CD14-positive monocyte (primary cell): ENCODE measurements around the gene SEMA3C. TPM values are rescaled to one million over a fixed set of nuclear protein-coding genes. Genes with fewer than 3 reads are reported as not detected.

ENCODE experiments used
- DNase-seq, 3 donors: peaks; one replicate each; pipeline ENCODE4 v3.0.0-alpha.2; 2011 to 2022
- H2AFZ ChIP-seq: 2 replicates; pipeline ENCODE4 v1.6.0; 2012; ENCODE audit warnings: mild to moderate bottlenecking, low read depth, low read length, inconsistent platforms; ENCODE audit not compliant: insufficient read depth, poor library complexity, severe bottlenecking
- H3K27ac ChIP-seq, 2 donors: 1 replicate in 1 of 2; 2 replicates in 1 of 2; pipeline ENCODE4 v1.5.1; 2012 to 2013; ENCODE audit warnings: low read length in 2 of 2, control low read depth in 1 of 2, inconsistent platforms in 1 of 2, low read depth in 1 of 2, mild to moderate bottlenecking in 1 of 2
- H3K27me3 ChIP-seq, 2 donors: one replicate each; pipeline versions ENCODE4 v1.6.0 to v1.6.1; 2011 to 2013; ENCODE audit warnings: low read length in 2 of 2; ENCODE audit not compliant: control insufficient read depth in 2 of 2, insufficient read depth in 2 of 2
- H3K36me3 ChIP-seq, 2 donors: replicated peaks in 1 of 2; 1 replicate in 1 of 2; 2 replicates in 1 of 2; pipeline versions ENCODE4 v1.5.1 to v1.6.1; 2012 to 2013; ENCODE audit warnings: low read length in 2 of 2, control low read depth in 1 of 2, inconsistent platforms in 1 of 2, mild to moderate bottlenecking in 1 of 2; ENCODE audit not compliant: insufficient read depth in 2 of 2, control insufficient read depth in 1 of 2
- H3K4me1 ChIP-seq, 2 donors: 1 replicate in 1 of 2; 2 replicates in 1 of 2; pipeline versions ENCODE4 v1.5.1 to v1.6.1; 2012 to 2013; ENCODE audit warnings: low read length in 2 of 2, control low read depth in 1 of 2, inconsistent platforms in 1 of 2, mild to moderate bottlenecking in 1 of 2, moderate library complexity in 1 of 2; ENCODE audit not compliant: insufficient read depth in 2 of 2, control insufficient read depth in 1 of 2
- H3K4me2 ChIP-seq: replicated peaks from 2 replicates; pipeline ENCODE3; 2012; ENCODE audit warnings: low read length, moderate library complexity, mild to moderate bottlenecking; ENCODE audit not compliant: poor library complexity, severe bottlenecking; ENCODE audit errors: extremely low read depth
- H3K4me3 ChIP-seq, 3 experiments: fragments of 200-600 bp in 1 of 3; sonication (generic) in 1 of 3; replicated peaks in 1 of 3; 1 replicate in 2 of 3; 2 replicates in 1 of 3; pipeline ENCODE4 v1.5.1; 2011 to 2013; ENCODE audit warnings: low read length in 3 of 3, mild to moderate bottlenecking in 3 of 3, control low read depth in 2 of 3, low read depth in 2 of 3, inconsistent platforms in 1 of 3, moderate library complexity in 1 of 3
- H3K79me2 ChIP-seq: 2 replicates; pipeline ENCODE4 v1.6.0; 2012; ENCODE audit warnings: mild to moderate bottlenecking, control low read depth, inconsistent platforms, low read length, moderate library complexity; ENCODE audit not compliant: insufficient read depth
- H3K9ac ChIP-seq: 2 replicates; pipeline ENCODE4 v1.6.0; 2017; ENCODE audit warnings: low read length, mild to moderate bottlenecking; ENCODE audit not compliant: insufficient read depth, poor library complexity, severe bottlenecking
- H3K9me3 ChIP-seq, 2 donors: replicated peaks in 1 of 2; 1 replicate in 1 of 2; 2 replicates in 1 of 2; pipeline versions ENCODE4 v1.5.1 to v1.6.1; 2012 to 2013; ENCODE audit warnings: low read length in 2 of 2, control low read depth in 1 of 2; ENCODE audit not compliant: control insufficient read depth in 1 of 2, insufficient read depth in 1 of 2
- H4K20me1 ChIP-seq: 2 replicates; pipeline ENCODE4 v1.6.0; 2012; ENCODE audit warnings: mild to moderate bottlenecking, low read length, control low read depth, moderate library complexity; ENCODE audit not compliant: insufficient read depth
- H3K27ac Mint-ChIP-seq, 7 donors: one replicate each; pipeline ENCODE4 v1.8.0; 2020; ENCODE audit warnings: mild to moderate bottlenecking in 7 of 7, mixed read lengths in 7 of 7, moderate library complexity in 6 of 7, inconsistent platforms in 2 of 7
- H3K27me3 Mint-ChIP-seq, 3 donors: one replicate each; pipeline ENCODE4 v1.8.0; 2021 to 2022; ENCODE audit warnings: low read depth in 3 of 3, mild to moderate bottlenecking in 3 of 3, mixed read lengths in 3 of 3, moderate library complexity in 3 of 3, inconsistent platforms in 1 of 3
- H3K36me3 Mint-ChIP-seq, 2 donors: one replicate each; pipeline ENCODE4 v1.8.0; 2020; ENCODE audit warnings: mixed read lengths in 2 of 2, inconsistent platforms in 1 of 2, mild to moderate bottlenecking in 1 of 2
- H3K4me1 Mint-ChIP-seq: one replicate; pipeline ENCODE4 v1.8.0; 2020; ENCODE audit warnings: mild to moderate bottlenecking, mixed read lengths
- H3K4me3 Mint-ChIP-seq, 2 donors: one replicate each; pipeline ENCODE4 v1.8.0; 2020; ENCODE audit warnings: mild to moderate bottlenecking in 2 of 2, mixed read lengths in 2 of 2, moderate library complexity in 1 of 2
- H3K9me3 Mint-ChIP-seq, 7 donors: one replicate each; pipeline ENCODE4 v1.8.0; 2020 to 2022; ENCODE audit warnings: mixed read lengths in 7 of 7, mild to moderate bottlenecking in 6 of 7, moderate library complexity in 6 of 7, inconsistent platforms in 2 of 7
- WGBS: methylation state at CpG from one replicate; pipeline ENCODE4 v1.1.5; 2013; ENCODE audit warnings: missing lambda C conversion rate; ENCODE audit not compliant: insufficient coverage; 5-methylcytosine and 5-hydroxymethylcytosine counted together
- intact Hi-C, 2 donors: fragments of 100-400 bp; cut with micrococcal nuclease; formaldehyde crosslinking; loops; one replicate each; pipeline versions ENCODE4 v1.15.0 to v1.15.1; 2023
- polyA plus RNA-seq, 3 donors: library from polyadenylated mRNA; depleted of rRNA in 1 of 3; unstranded in 2 of 3; stranded (reverse) in 1 of 3; fragments of 300-500 nt in 2 of 3; fragments of >200 nt in 1 of 3; fragmentation: Illumina TruSeq in 2 of 3; gene quantifications; 1 replicate in 2 of 3; 2 replicates in 1 of 3; pipeline ENCODE4 v1.2.3, GENCODE V29; 2012 to 2021
- TF ChIP-seq, protein P1 (sequence below): fragments of 200-600 bp; IDR thresholded peaks from one replicate; pipeline ENCODE4 v1.8.0; 2022; ENCODE audit warnings: antibody characterized with exemption, mild to moderate bottlenecking

SEMA3C gene
- polyA plus RNA-seq, 3 donors = 7.2 to 14.1 (median 13.7) TPM

DNA sequence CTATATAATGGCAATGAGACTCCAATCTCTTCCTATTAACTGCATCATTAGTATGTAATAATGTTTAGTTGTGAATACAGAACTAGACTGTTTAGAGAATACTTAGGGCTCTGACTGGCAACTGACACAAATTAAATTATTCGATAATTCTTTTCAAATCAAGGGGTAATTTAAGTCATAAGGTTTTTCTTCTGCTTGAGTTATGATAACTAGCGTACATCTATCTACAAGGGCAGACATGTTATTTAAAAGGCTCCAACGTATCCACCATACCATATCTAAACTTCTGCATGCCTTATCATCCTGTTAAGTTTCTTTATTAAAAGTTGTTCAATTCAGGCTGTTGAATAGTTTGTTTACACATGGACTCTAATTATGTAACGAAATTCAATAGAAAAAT lies 11.2 kb downstream of the SEMA3C start:
- Histone ChIP-seq H4K20me1 (no peaks in the 10 kb centered on the region), H3K4me1 (no peaks in the 10 kb centered on the region), H2AFZ (no peak overlapping the region), H3K27me3 (peaks cover 0 to 2% of the 10 kb centered on the region in 2 donors), H3K79me2 (no peaks in the 10 kb centered on the region), H3K36me3 (peaks cover 0 to 27% of the 10 kb centered on the region in 2 donors), H3K27ac (no peak overlapping the region), H3K4me2 (no peak overlapping the region), H3K4me3 (no peak overlapping the region), H3K9me3 (no peaks in the 10 kb centered on the region), H3K9ac (no peak overlapping the region)
- WGBS = no CpG with 5 or more reads among the region's 4 CpGs
- Mint-ChIP-seq H3K27ac (no peak overlapping the region), H3K36me3 (peaks cover 25 to 27% of the 10 kb centered on the region in 2 donors), H3K9me3 (no peaks in the 10 kb centered on the region), H3K4me1 (no peaks in the 10 kb centered on the region), H3K4me3 (no peak overlapping the region), H3K27me3 (no peaks in the 10 kb centered on the region)
- TF ChIP-seq, protein P1, sequence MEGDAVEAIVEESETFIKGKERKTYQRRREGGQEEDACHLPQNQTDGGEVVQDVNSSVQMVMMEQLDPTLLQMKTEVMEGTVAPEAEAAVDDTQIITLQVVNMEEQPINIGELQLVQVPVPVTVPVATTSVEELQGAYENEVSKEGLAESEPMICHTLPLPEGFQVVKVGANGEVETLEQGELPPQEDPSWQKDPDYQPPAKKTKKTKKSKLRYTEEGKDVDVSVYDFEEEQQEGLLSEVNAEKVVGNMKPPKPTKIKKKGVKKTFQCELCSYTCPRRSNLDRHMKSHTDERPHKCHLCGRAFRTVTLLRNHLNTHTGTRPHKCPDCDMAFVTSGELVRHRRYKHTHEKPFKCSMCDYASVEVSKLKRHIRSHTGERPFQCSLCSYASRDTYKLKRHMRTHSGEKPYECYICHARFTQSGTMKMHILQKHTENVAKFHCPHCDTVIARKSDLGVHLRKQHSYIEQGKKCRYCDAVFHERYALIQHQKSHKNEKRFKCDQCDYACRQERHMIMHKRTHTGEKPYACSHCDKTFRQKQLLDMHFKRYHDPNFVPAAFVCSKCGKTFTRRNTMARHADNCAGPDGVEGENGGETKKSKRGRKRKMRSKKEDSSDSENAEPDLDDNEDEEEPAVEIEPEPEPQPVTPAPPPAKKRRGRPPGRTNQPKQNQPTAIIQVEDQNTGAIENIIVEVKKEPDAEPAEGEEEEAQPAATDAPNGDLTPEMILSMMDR = no peak
- DNase-seq = no peak
- intact Hi-C loops = no loop called here

GRCh38 chr7:80907141-80907601 lies 11.7 kb downstream of the SEMA3C start:
- TF ChIP-seq, protein P1 = no peak
- Mint-ChIP-seq H3K36me3 (peaks cover 23% of the 10 kb centered on the region in 2 donors), H3K4me1 (no peaks in the 10 kb centered on the region), H3K4me3 (no peak overlapping the region), H3K27me3 (no peaks in the 10 kb centered on the region), H3K27ac (no peak overlapping the region), H3K9me3 (no peaks in the 10 kb centered on the region)
- Histone ChIP-seq H2AFZ (no peak overlapping the region), H3K9me3 (no peaks in the 10 kb centered on the region), H3K4me3 (no peak overlapping the region), H3K27ac (no peak overlapping the region), H3K36me3 (peaks cover 0 to 29% of the 10 kb centered on the region in 2 donors), H3K27me3 (peaks cover 0 to 2% of the 10 kb centered on the region in 2 donors), H3K4me1 (no peaks in the 10 kb centered on the region), H3K79me2 (no peaks in the 10 kb centered on the region), H4K20me1 (no peaks in the 10 kb centered on the region), H3K9ac (no peak overlapping the region), H3K4me2 (no peak overlapping the region)
- intact Hi-C loops = no loop called here
- 97% methylated on average over 3 of the region's 4 CpGs for WGBS
- no peak for DNase-seq
